Upper lobe of left lung (tissue), 6 donors: Measurements from ENCODE around the gene KRT74. TPM values are rescaled to one million over a fixed set of nuclear protein-coding genes. Genes with fewer than 3 reads are reported as not detected.
"Not testable (repeated sequence)": the region's sequence is repeated elsewhere in the genome, so short reads cannot be mapped to it uniquely, and the experiment has no call there.

ENCODE experiments used
- ATAC-seq, 2 donors: fragments of 200-7000 bp; cut with Tn5 transposase; one replicate each; pipeline ENCODE4 v1.9.1; 2022; ENCODE audit warnings: mild to moderate bottlenecking in 2 of 2, moderate library complexity in 2 of 2; ENCODE audit not compliant: low FRiP score in 2 of 2
- DNase-seq, 2 donors: peaks; one replicate each; pipeline ENCODE4 v3.0.0-alpha.2; 2019 to 2020
- H3K27ac ChIP-seq, 4 donors: fragments of 200-600 bp; sonication (generic); one replicate each; pipeline ENCODE4 v1.5.1; 2016 to 2019
- H3K27me3 ChIP-seq, 4 donors: fragments of 200-600 bp; sonication (generic); one replicate each; pipeline ENCODE4 v1.5.1; 2017 to 2019
- H3K36me3 ChIP-seq, 4 donors: fragments of 200-600 bp; sonication (generic); one replicate each; pipeline ENCODE4 v1.5.1; 2016 to 2019
- H3K4me1 ChIP-seq, 4 donors: fragments of 200-600 bp; sonication (generic); one replicate each; pipeline ENCODE4 v1.5.1; 2018 to 2019
- H3K4me3 ChIP-seq, 4 donors: fragments of 200-600 bp; sonication (generic); one replicate each; pipeline ENCODE4 v1.5.1; 2017 to 2019; ENCODE audit warnings: mild to moderate bottlenecking in 2 of 4, moderate library complexity in 1 of 4
- H3K9me3 ChIP-seq, 4 donors: fragments of 200-600 bp; sonication (generic); one replicate each; pipeline ENCODE4 v1.5.1; 2018 to 2019
- EP300 ChIP-seq, 4 donors: sonication (generic); formaldehyde crosslinking; IDR thresholded peaks; one replicate each; pipeline ENCODE4 v1.5.1; 2017; ENCODE audit warnings: antibody characterized with exemption in 4 of 4, control low read depth in 2 of 4
- POLR2A ChIP-seq, 4 donors: fragments of 450-650 bp; IDR thresholded peaks; one replicate each; pipeline ENCODE4 v1.5.1; 2016 to 2017; ENCODE audit warnings: antibody characterized with exemption in 4 of 4, mild to moderate bottlenecking in 2 of 4
- POLR2AphosphoS5 ChIP-seq, 2 donors: sonication (generic); formaldehyde crosslinking; IDR thresholded peaks; one replicate each; pipeline ENCODE4 v1.5.1; 2017; ENCODE audit warnings: antibody characterized with exemption in 2 of 2
- WGBS, 2 donors: methylation state at CpG; one replicate each; pipeline ENCODE4 v1.1.5; 2017 to 2018; 5-methylcytosine and 5-hydroxymethylcytosine counted together
- total RNA-seq, 6 donors: library from RNA; depleted of rRNA in 4 of 6; stranded (reverse); fragments of >200 nt in 4 of 6; gene quantifications; one replicate each; pipeline versions ENCODE4 v1.1.0 to v1.2.1, GENCODE V29; 2016 to 2021
- TF ChIP-seq, protein P1 (sequence below), 6 experiments: fragments of 450-650 bp in 4 of 6; fragments of 200-600 bp in 2 of 6; sonication (generic) in 2 of 6; IDR thresholded peaks; one replicate each; pipeline ENCODE4 v1.5.1; 2016 to 2019; ENCODE audit warnings: antibody characterized with exemption in 6 of 6
- donor health status: DM: no; HTN: no; CAD: no; lungs with moderate emphysema.
- donor health status: DM: no; HTN: yes; CAD: no; lungs with severe emphysema.

KRT74 gene
- total RNA-seq, 6 donors from 2014 or later: not detected

- DNase-seq (no peak), ATAC-seq (no peak)
- Histone ChIP-seq H3K27me3 (peaks cover 0 to 15% (median 6%) of the 10 kb centered on the region in 4 donors), H3K4me1 (no peaks in the 10 kb centered on the region), H3K36me3 (no peaks in the 10 kb centered on the region), H3K9me3 (no peaks in the 10 kb centered on the region), H3K4me3 (no peak overlapping the region), H3K27ac (no peak overlapping the region)
- WGBS, 2 donors: 83 to 86% methylated on average over 12 of the region's 12 CpGs
- TF ChIP-seq, protein P1, sequence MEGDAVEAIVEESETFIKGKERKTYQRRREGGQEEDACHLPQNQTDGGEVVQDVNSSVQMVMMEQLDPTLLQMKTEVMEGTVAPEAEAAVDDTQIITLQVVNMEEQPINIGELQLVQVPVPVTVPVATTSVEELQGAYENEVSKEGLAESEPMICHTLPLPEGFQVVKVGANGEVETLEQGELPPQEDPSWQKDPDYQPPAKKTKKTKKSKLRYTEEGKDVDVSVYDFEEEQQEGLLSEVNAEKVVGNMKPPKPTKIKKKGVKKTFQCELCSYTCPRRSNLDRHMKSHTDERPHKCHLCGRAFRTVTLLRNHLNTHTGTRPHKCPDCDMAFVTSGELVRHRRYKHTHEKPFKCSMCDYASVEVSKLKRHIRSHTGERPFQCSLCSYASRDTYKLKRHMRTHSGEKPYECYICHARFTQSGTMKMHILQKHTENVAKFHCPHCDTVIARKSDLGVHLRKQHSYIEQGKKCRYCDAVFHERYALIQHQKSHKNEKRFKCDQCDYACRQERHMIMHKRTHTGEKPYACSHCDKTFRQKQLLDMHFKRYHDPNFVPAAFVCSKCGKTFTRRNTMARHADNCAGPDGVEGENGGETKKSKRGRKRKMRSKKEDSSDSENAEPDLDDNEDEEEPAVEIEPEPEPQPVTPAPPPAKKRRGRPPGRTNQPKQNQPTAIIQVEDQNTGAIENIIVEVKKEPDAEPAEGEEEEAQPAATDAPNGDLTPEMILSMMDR (IDR thresholded peaks at IDR 0.05): no peak
- no peak for TF ChIP-seq EP300 (IDR thresholded peaks at IDR 0.05)
- no peak for TF ChIP-seq POLR2A (IDR thresholded peaks at IDR 0.05)
- TF ChIP-seq POLR2AphosphoS5 (IDR thresholded peaks at IDR 0.05): no peak
Measured at GRCh38 chr12:52600475-52600874, 26.8 kb upstream of the KRT74 start.

DNA sequence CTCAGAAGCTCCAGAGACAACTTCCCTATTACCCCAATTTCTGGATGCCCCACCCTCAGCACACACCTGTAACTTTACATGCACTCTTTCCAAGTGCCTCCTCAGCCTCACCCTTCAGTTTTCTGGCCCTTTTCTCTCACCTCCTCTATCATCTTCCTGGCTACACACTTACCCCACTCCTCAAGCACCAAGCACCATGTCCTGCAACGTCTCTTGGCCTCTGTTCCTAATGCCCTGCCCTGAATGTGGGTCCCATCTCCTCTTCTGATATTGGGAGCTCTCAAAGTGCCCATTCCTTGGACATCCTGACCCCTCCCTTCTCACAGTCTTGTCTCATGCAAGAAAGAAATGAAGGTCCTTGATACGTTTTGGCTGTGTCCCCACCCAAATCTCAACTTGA, 26.4 kb upstream of the KRT74 start:
- ATAC-seq: no peak
- H3K27me3 ChIP-seq: peaks cover 0 to 15% (median 6%) of the 10 kb centered on the region in 4 donors
- no peak for DNase-seq

DNA sequence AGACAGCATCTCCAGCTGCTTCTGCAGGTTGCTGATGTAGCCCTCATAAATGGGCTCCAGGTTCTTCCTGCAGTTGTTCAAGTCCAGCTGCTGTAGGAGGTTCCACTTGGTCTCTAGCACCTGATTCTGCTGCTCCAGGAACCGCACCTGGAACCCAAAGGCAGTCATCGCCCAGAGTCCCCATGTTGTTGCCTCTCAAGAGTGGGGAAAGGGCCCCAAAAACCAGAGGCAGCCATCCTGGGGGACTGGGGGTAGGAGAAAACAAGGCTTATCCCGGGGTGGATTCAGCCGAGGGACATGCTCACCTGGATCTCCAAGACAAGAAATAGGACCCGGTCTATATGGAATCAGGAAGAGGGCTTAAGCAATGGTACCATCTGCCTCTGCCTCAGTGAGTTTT, 25.3 kb upstream of the KRT74 start:
- Histone ChIP-seq H3K4me3 (no peak overlapping the region), H3K36me3 (no peaks in the 10 kb centered on the region), H3K27ac (no peak overlapping the region), H3K9me3 (no peaks in the 10 kb centered on the region), H3K4me1 (no peaks in the 10 kb centered on the region), H3K27me3 (peaks cover 0 to 15% (median 6%) of the 10 kb centered on the region in 4 donors)
- 77 to 93% methylated on average over 5 of the region's 5 CpGs for WGBS, 2 donors
- DNase-seq: no peak
- TF ChIP-seq EP300 (IDR thresholded peaks at IDR 0.05) (no peak), POLR2A (IDR thresholded peaks at IDR 0.05) (no peak), POLR2AphosphoS5 (IDR thresholded peaks at IDR 0.05) (no peak)
- TF ChIP-seq, protein P1 (IDR thresholded peaks at IDR 0.05): no peak
- ATAC-seq: no peak

More for the DNA sequence above, 26.4 kb upstream of the KRT74 start:
- TF ChIP-seq EP300 (IDR thresholded peaks at IDR 0.05) (no peak), POLR2AphosphoS5 (IDR thresholded peaks at IDR 0.05) (no peak), POLR2A (IDR thresholded peaks at IDR 0.05) (no peak)
- TF ChIP-seq, protein P1 (IDR thresholded peaks at IDR 0.05): no peak
- Histone ChIP-seq H3K4me3 (no peak overlapping the region), H3K36me3 (no peaks in the 10 kb centered on the region), H3K27ac (no peak overlapping the region), H3K9me3 (no peaks in the 10 kb centered on the region), H3K4me1 (no peaks in the 10 kb centered on the region)
- 49 to 59% methylated on average over 2 of the region's 2 CpGs for WGBS, 2 donors

- H3K4me1 ChIP-seq, ATAC-seq: not testable (repeated sequence)
Measured at GRCh38 chr12:52594237-52594636, 20.6 kb upstream of the KRT74 start.

GRCh38 chr12:52591521-52591920, 17.9 kb upstream of the KRT74 start:
- Histone ChIP-seq H3K27ac (no peak overlapping the region), H3K36me3 (no peaks in the 10 kb centered on the region), H3K4me1 (no peaks in the 10 kb centered on the region), H3K4me3 (no peak overlapping the region), H3K27me3 (no peaks in the 10 kb centered on the region), H3K9me3 (no peaks in the 10 kb centered on the region)
- 84 to 88% methylated on average over 10 to 11 of the region's 11 CpGs for WGBS, 2 donors
- ATAC-seq: no peak
- DNase-seq: no peak
- TF ChIP-seq POLR2A (IDR thresholded peaks at IDR 0.05) (no peak), POLR2AphosphoS5 (IDR thresholded peaks at IDR 0.05) (no peak)
- TF ChIP-seq, protein P1 (IDR thresholded peaks at IDR 0.05): no peak

More at GRCh38 chr12:52594237-52594636, 20.6 kb upstream of the KRT74 start:
- H3K9me3 ChIP-seq, H3K27ac ChIP-seq, H3K36me3 ChIP-seq, H3K4me3 ChIP-seq, DNase-seq, H3K27me3 ChIP-seq: not testable (repeated sequence)
- 82 to 97% methylated on average over 4 of the region's 4 CpGs for WGBS, 2 donors
